Adrenal gland (tissue), 5 donors: Measurements from ENCODE around the gene TRIM60.

Experiments
- POLR2A ChIP-seq, 2 donors: fragments of 450-650 bp; IDR thresholded peaks; one replicate each; pipeline ENCODE4 v1.6.1; 2017; ENCODE audit warnings: antibody characterized with exemption in 2 of 2, mild to moderate bottlenecking in 2 of 2, moderate library complexity in 1 of 2
- TF ChIP-seq, protein P1 (sequence below), 6 experiments: fragments of 450-650 bp in 4 of 6; fragments of 200-600 bp in 2 of 6; sonication (generic) in 1 of 6; IDR thresholded peaks; 1 replicate in 5 of 6; 2 replicates in 1 of 6; pipeline versions ENCODE4 v1.5.1 to v1.8.0; 2016 to 2021; ENCODE audit warnings: antibody characterized with exemption in 6 of 6, mild to moderate bottlenecking in 2 of 6, moderate library complexity in 1 of 6
- donor health status: DM: no; HTN: no; CAD: no.

DNA sequence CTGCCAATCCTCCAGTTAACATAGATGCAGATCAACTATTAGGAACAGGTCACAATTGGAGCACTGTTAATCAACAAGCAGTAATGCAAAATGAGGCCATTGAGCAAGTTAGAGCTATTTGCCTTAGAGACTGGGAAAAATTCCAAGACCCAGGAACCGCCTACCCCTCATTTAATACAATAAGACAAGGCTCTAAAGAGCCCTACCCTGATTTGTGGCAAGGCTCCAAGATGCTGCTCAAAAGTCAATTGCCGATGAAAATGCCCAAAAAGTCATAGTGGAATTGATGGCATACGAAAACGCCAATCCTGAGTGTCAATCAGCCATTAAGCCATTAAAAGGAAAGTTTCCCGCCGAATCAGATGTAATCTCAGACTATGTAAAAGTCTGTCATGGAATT lies 33.9 kb upstream of the TRIM60 start:
- TF ChIP-seq, protein P1, sequence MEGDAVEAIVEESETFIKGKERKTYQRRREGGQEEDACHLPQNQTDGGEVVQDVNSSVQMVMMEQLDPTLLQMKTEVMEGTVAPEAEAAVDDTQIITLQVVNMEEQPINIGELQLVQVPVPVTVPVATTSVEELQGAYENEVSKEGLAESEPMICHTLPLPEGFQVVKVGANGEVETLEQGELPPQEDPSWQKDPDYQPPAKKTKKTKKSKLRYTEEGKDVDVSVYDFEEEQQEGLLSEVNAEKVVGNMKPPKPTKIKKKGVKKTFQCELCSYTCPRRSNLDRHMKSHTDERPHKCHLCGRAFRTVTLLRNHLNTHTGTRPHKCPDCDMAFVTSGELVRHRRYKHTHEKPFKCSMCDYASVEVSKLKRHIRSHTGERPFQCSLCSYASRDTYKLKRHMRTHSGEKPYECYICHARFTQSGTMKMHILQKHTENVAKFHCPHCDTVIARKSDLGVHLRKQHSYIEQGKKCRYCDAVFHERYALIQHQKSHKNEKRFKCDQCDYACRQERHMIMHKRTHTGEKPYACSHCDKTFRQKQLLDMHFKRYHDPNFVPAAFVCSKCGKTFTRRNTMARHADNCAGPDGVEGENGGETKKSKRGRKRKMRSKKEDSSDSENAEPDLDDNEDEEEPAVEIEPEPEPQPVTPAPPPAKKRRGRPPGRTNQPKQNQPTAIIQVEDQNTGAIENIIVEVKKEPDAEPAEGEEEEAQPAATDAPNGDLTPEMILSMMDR (IDR thresholded peaks at IDR 0.05), result no peak
- TF ChIP-seq POLR2A (IDR thresholded peaks at IDR 0.05), result no peak
